ENCODE results near the gene CIDEC. TPM values are rescaled to one million over a fixed set of nuclear protein-coding genes. Genes with fewer than 3 reads are reported as not detected.
"Not testable (repeated sequence)": the region's sequence is repeated elsewhere in the genome, so short reads cannot be mapped to it uniquely, and the experiment has no call there.

Gene CIDEC
- total RNA-seq, 1 experiment from 2014 or later, result not detected

- Histone ChIP-seq H3K36me3 (no peaks in the 10 kb centered on the region), H3K27ac (no peak overlapping the region), H3K27me3 (no peaks in the 10 kb centered on the region), H3K4me3 (no peak overlapping the region), H3K4me1 (no peaks in the 10 kb centered on the region), H3K9me3 (replicated peaks) (no peaks in the 10 kb centered on the region)
- no peak for DNase-seq
These were observed 29.4 kb upstream of the CIDEC start for GRCh38 chr3:9909221-9910013.

DNA sequence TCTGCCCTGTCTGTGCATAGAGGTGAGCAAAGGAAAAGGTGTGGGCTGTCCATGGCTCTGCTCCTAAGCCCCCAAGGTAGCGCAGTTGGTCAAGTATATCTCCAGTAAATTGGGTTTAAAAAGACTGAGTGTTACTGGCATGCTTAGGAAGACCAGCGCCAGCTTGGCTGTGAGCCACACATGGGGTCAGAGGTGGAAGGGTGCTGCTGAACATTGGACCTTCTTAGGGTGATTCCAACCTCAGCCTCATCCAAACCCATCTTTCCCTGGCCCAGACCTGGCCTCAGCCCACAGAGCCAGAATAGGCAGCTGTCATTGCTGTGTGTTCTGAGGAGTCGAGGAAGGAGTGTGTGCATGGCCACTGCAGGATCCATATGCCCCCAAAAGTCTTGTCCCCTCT lies 28.2 kb upstream of the CIDEC start:
- Histone ChIP-seq H3K27me3 (0 out of 2 replicates have a peak, but pooled peaks cover 7% of the 10 kb centered on the region), H3K27ac (no peak overlapping the region), H3K36me3 (no peaks in the 10 kb centered on the region), H3K4me1 (no peaks in the 10 kb centered on the region), H3K9me3 (replicated peaks) (no peaks in the 10 kb centered on the region), H3K4me3 (no peak overlapping the region)
- DNase-seq, result no peak

- Histone ChIP-seq H3K36me3 (no peaks in the 10 kb centered on the region), H3K4me3 (no peak overlapping the region), H3K27me3 (0 out of 2 replicates have a peak, but pooled peaks cover 7% of the 10 kb centered on the region), H3K9me3 (replicated peaks) (no peaks in the 10 kb centered on the region), H3K27ac (no peak overlapping the region), H3K4me1 (peaks cover 6% of the 10 kb centered on the region; the same call in 1 of the 2 replicates)
- no peak for DNase-seq
These were observed 26.4 kb upstream of the CIDEC start for GRCh38 chr3:9906480-9906879.

DNA sequence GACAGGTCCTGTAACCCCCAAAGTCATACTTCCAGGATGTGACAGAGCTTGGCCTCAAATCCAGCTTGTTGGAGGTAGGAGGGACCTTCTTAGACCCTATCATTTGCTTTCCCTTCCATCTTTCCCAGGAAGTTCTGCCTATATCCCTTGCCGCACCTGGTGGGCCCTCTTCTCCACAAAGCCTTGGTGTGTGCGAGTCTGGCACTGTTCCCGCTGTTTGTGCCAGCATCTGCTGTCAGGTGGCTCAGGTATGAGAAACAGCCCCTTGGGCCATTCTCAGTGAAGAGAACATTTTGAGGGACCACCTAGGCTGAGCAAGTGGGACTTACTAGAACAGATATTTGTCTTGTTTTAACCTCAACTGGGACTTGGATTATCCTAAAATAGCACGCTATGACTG lies 23.9 kb upstream of the CIDEC start:
- H3K4me3 ChIP-seq, result no peak overlapping the region
- H3K9me3 ChIP-seq (replicated peaks), result no peaks in the 10 kb centered on the region
- H3K4me1 ChIP-seq, result peaks cover 6% of the 10 kb centered on the region; the same call in 1 of the 2 replicates
- no peaks in the 10 kb centered on the region for H3K36me3 ChIP-seq
- H3K27ac ChIP-seq, result no peak overlapping the region
- DNase-seq, result no peak
- H3K27me3 ChIP-seq, result 0 out of 2 replicates have a peak, but pooled peaks cover 7% of the 10 kb centered on the region

- no peak overlapping the region for H3K4me3 ChIP-seq
These were observed 23.2 kb upstream of the CIDEC start for GRCh38 chr3:9903238-9903624.

DNA sequence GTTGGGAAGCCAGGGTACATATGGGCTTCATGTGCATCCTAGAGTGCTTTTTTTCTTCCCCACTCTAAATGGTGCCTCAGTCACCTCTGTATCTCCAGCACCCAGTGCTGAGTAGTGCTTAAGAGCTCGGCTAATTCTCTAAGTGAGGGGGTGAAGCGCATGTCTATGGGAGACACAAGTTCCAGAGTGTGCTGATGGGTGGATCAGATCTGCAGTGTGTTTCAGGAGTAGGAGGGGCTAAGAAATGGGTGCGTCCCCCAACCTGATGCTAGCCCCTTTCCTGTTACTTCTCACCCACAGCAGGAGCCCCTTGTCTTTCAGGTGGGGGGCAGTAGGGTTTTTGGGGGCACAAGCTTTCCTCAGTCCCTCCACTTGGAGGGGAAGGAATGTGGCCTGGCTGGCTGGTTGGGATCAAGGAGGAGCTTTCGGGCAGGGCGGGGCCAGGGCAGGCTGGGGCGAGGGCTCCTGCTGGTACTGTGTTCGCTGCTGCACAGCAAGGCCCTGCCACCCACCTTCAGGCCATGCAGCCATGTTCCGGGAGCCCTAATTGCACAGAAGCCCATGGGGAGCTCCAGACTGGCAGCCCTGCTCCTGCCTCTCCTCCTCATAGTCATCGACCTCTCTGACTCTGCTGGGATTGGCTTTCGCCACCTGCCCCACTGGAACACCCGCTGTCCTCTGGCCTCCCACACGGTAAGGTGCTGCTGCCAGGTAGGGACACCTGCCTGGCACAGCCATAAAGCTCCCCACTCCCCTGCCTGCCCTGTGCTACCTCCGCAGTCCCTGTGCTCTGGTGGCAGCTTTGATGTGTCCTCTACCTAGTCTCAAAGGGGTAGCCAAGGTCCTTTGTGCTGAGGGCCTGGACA lies 22.6 kb upstream of the CIDEC start, which contains the start of gene IL17RE:
Gene IL17RE, plus strand, starts transcription at position 477 of the 866 bp plus-strand sequence. Its CDS starts 85 bp downstream, at position 562.
- Histone ChIP-seq H3K4me1 (peaks cover 6% of the 10 kb centered on the region; the same call in 1 of the 2 replicates), H3K36me3 (no peaks in the 10 kb centered on the region), H3K27ac (no peak within 1 kb of the TSS), H3K9me3 (replicated peaks) (no peaks in the 10 kb centered on the region), H3K27me3 (0 out of 2 replicates have a peak, but pooled peaks cover 7% of the 10 kb centered on the region), H3K4me3 (no peak within 1 kb of the TSS)
- no peak for DNase-seq

More at GRCh38 chr3:9903238-9903624, 23.2 kb upstream of the CIDEC start:
- Histone ChIP-seq H3K27me3 (0 out of 2 replicates have a peak, but pooled peaks cover 7% of the 10 kb centered on the region), H3K36me3 (no peaks in the 10 kb centered on the region), H3K4me1 (peaks cover 6% of the 10 kb centered on the region; the same call in 1 of the 2 replicates), H3K9me3 (replicated peaks) (no peaks in the 10 kb centered on the region), H3K27ac (no peak overlapping the region)
- no peak for DNase-seq

DNA sequence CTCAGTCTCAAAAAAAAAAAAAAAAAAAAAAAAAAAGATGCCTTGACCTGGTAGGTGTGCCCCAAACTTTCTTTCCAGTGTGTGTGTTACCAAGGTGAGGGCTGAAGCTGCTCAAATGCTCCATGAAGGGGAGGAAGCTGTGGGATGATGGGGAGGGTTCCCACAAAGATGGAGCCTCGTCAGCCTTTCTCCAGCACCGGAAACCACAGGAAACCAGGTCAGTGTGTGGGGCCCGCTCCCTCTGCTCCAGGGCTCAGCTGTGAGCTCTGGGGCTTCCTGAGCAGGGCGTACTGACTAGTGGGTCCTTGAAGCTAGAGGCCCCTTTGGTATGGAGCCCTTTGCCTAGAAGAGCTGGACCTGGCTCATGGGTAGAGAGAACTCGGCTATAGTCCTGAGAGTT lies 21.9 kb upstream of the CIDEC start:
- H3K27me3 ChIP-seq, result 0 out of 2 replicates have a peak, but pooled peaks cover 7% of the 10 kb centered on the region
- H3K4me3 ChIP-seq, result no peak overlapping the region
- H3K27ac ChIP-seq, result no peak overlapping the region
- peaks cover 6% of the 10 kb centered on the region; the same call in 1 of the 2 replicates for H3K4me1 ChIP-seq
- no peaks in the 10 kb centered on the region for H3K36me3 ChIP-seq
- DNase-seq, result no peak
- H3K9me3 ChIP-seq (replicated peaks), result no peaks in the 10 kb centered on the region

DNA sequence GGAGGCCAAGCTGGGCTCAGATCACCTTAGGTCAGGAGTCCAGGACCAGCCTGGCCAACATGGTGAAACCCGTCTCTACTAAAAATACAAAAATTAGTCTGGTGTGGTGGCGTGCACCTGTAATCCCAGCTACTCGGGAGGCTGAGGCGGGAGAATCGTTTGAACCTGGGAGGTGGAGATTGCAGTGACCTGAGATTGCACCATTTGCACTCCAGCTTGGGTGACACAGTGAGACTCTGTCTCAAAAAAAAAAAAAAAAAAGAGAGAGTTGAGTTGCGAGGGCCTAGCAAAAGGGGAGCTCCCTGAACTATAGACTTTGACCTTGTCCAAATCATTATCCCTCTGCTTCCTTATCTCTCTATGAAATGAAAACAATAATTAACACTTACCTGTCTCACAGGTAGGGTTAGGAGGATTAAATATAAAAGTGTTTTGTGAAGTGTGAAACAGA lies 20.9 kb upstream of the CIDEC start:
- H3K4me1 ChIP-seq; H3K36me3 ChIP-seq; H3K27me3 ChIP-seq; DNase-seq; H3K4me3 ChIP-seq; H3K27ac ChIP-seq; H3K9me3 ChIP-seq (replicated peaks): not testable (repeated sequence)

GRCh38 chr3:9899289-9899791 lies 19.3 kb upstream of the CIDEC start:
- no peak for DNase-seq
- H3K4me3 ChIP-seq, result no peak overlapping the region
- H3K36me3 ChIP-seq, result no peaks in the 10 kb centered on the region
- 0 out of 2 replicates have a peak, but pooled peaks cover 7% of the 10 kb centered on the region for H3K27me3 ChIP-seq
- H3K27ac ChIP-seq, result no peak overlapping the region
- peaks cover 6% of the 10 kb centered on the region; the same call in 1 of the 2 replicates for H3K4me1 ChIP-seq
- H3K9me3 ChIP-seq (replicated peaks), result no peaks in the 10 kb centered on the region

- H3K27me3 ChIP-seq, result 0 out of 2 replicates have a peak, but pooled peaks cover 3% of the 10 kb centered on the region
- no peak for DNase-seq
- H3K4me1 ChIP-seq, result peaks cover 6% of the 10 kb centered on the region; the same call in 1 of the 2 replicates
- no peaks in the 10 kb centered on the region for H3K36me3 ChIP-seq
- H3K9me3 ChIP-seq (replicated peaks), result no peaks in the 10 kb centered on the region
- H3K4me3 ChIP-seq, result no peak overlapping the region
- H3K27ac ChIP-seq, result no peak overlapping the region
These were observed 18.6 kb upstream of the CIDEC start for GRCh38 chr3:9898467-9899241.

DNA sequence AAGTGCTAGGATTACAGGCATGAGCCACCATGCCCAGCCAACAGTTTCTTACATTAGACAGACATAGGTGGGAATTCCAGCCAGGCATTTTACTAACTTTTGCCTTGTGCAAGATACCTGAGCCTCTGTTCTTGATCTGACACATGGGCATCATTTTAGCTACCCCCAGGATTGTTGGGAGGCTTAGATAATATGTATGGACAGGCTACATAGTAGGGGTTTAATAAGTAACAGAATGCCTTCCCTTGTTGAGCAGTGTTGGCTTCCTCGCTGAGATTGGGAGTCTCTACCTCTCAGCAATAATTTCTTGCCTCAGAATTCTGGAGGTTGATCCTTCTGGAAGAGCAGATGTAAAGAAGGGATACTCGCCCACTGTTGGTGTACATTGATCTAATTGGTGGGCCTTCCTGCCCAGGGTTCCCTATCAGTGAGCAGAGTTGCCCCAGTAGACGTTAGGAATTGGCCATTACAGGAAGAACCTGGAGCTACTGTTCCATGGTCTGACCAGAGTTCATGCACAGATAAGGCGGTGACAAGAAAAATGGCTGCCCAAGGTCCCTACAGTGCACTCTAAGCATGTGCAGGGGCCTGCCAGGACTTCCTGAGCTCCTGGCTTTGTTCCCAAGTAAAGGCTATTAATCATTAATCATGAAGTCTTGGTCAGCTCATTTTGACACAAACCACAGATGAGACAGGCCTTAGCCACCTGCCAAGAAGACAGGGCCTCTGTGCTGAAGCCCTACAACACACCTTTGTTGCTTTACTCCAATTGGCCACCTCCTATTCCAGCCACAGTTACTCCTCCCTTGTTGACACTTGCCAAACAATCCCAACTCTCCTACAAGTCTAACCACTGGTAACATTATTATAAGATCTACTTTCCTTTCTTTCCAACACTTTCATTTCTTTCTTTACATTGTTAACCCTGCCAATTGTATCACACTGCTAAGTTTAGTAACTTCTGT lies 17.6 kb upstream of the CIDEC start:
- Histone ChIP-seq H3K27me3 (no peaks in the 10 kb centered on the region), H3K27ac (no peak overlapping the region), H3K4me1 (peaks cover 6% of the 10 kb centered on the region; the same call in 1 of the 2 replicates), H3K4me3 (no peak overlapping the region), H3K9me3 (replicated peaks) (no peaks in the 10 kb centered on the region), H3K36me3 (peaks cover 6% of the 10 kb centered on the region)
- no peak for DNase-seq

DNA sequence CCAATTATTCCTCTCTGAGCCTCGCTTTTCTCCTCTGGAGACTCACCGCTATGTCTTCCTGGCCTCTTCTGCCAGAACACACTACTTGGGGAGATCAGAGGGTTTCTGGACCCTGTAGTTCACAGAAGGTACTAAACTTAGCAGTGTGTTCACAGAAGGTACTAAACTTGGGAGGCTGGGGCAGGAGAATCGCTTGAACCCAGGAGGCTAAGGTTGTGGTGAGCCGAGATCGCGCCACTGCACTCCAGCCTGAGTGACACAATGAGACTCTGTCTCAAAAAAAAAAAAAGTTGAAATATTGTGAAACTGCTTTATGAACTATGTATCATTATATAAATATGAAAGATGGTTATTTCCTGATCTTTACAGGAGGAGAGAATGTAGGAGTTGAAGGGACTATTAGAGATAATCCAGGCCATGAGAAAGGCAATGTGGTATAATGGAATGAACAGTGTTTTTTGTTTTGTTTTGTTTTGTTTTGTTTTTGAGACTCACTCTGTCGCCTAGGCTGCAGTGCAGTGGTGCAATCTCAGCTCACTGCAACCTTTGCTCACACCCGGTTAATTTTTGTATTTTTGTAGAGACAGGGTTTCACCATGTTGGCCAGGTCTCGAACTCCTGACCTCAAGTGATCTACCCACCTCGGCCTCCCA lies 16.8 kb upstream of the CIDEC start:
- not testable (repeated sequence) for H3K4me3 ChIP-seq; H3K9me3 ChIP-seq (replicated peaks); H3K27me3 ChIP-seq; DNase-seq; H3K27ac ChIP-seq; H3K4me1 ChIP-seq
- peaks cover 10% of the 10 kb centered on the region for H3K36me3 ChIP-seq

GRCh38 chr3:9895715-9896114 lies 15.7 kb upstream of the CIDEC start:
- DNase-seq; H3K27me3 ChIP-seq; H3K9me3 ChIP-seq (replicated peaks); H3K27ac ChIP-seq; H3K4me1 ChIP-seq; H3K4me3 ChIP-seq: not testable (repeated sequence)
- peaks cover 14% of the 10 kb centered on the region for H3K36me3 ChIP-seq
